GM12878 (cell line): Measurements from ENCODE around the gene MAGI2. TPM values are rescaled to one million over a fixed set of nuclear protein-coding genes. Genes with fewer than 3 reads are reported as not detected.

Experiments used
- ATAC-seq: fragments of 200-7000 bp; cut with Tn5 transposase; 3 replicates; pipeline ENCODE4 v1.9.1; 2020; ENCODE audit warnings: mild to moderate bottlenecking, moderate library complexity
- BruUV-seq: library from RNA; stranded (reverse); fragments of 400-500 nt; replicated peaks from 2 replicates; lab custom pipeline; 2021; lab: Mats Ljungman, UMichigan
- CTCF ChIA-PET: fragments of 300-600 bp; sonication (Branson Sonifier 250); formaldehyde crosslinking; extraction: SDS; loops from one replicate; lab custom pipeline; 2021; ENCODE audit warnings: inconsistent platforms; lab: Yijun Ruan, JAX
- POLR2A ChIA-PET: fragments of 350-600 bp; formaldehyde crosslinking; extraction: SDS; loops from one replicate; lab custom pipeline; 2021; ENCODE audit warnings: inconsistent platforms; lab: Charles Lee
- RAD21 ChIA-PET: fragments of 300-600 bp; sonication (Branson Sonifier 250); formaldehyde crosslinking; loops from one replicate; lab custom pipeline; 2023; ENCODE audit warnings: antibody characterized with exemption; ENCODE audit not compliant: unreplicated experiment; lab: Charles Lee
- SMC1A ChIA-PET: fragments of 300-600 bp; sonication (Branson Sonifier 250); formaldehyde crosslinking; loops from one replicate; lab custom pipeline; 2023; ENCODE audit not compliant: unreplicated experiment, uncharacterized antibody; lab: Charles Lee
- DNase-seq: peaks from one replicate; pipeline ENCODE4 v3.0.0-alpha.2; 2011; ENCODE audit warnings: low read depth, low spot score
- FAIRE-seq: peaks from 3 replicates; lab custom pipeline; 2011; peaks lifted over from hg19 to GRCh38; lab: Jason Lieb, UNC
- H2AFZ ChIP-seq: 2 replicates; pipeline ENCODE4 v1.6.0; 2011; ENCODE audit warnings: low read depth, low read length, control low read depth; ENCODE audit not compliant: control insufficient read depth
- H3K27ac ChIP-seq: 2 replicates; pipeline ENCODE4 v1.5.1; 2011; ENCODE audit warnings: control low read depth; ENCODE audit not compliant: control insufficient read depth, insufficient read depth
- H3K27me3 ChIP-seq, 2 experiments: replicated peaks in 1 of 2; 2 replicates each; pipeline versions ENCODE4 v1.6.0 to v1.6.1; 2011; ENCODE audit warnings: low read length in 1 of 2; ENCODE audit not compliant: control insufficient read depth in 2 of 2, insufficient read depth in 2 of 2
- H3K36me3 ChIP-seq, 2 experiments: 2 replicates each; pipeline ENCODE4 v1.5.1; 2011; ENCODE audit warnings: low read length in 1 of 2; ENCODE audit not compliant: control insufficient read depth in 2 of 2, insufficient read depth in 2 of 2
- H3K4me1 ChIP-seq: 2 replicates; pipeline ENCODE4 v1.6.1; 2011; ENCODE audit warnings: mild to moderate bottlenecking, low read length, moderate library complexity, mixed read lengths; ENCODE audit not compliant: control insufficient read depth, insufficient read depth
- H3K4me2 ChIP-seq: 2 replicates; pipeline ENCODE4 v1.6.0; 2011; ENCODE audit warnings: control low read depth; ENCODE audit not compliant: control insufficient read depth, insufficient read depth
- H3K4me3 ChIP-seq: fragments of 200-600 bp; sonication (generic); 2 replicates; pipeline ENCODE4 v1.5.1; 2016
- H3K79me2 ChIP-seq: 2 replicates; pipeline ENCODE4 v1.6.0; 2011; ENCODE audit warnings: low read length; ENCODE audit not compliant: control insufficient read depth, insufficient read depth
- H3K9ac ChIP-seq: 2 replicates; pipeline ENCODE4 v1.8.0; 2011; ENCODE audit warnings: low read length, control low read depth, mixed read lengths; ENCODE audit not compliant: control insufficient read depth, insufficient read depth
- H3K9me3 ChIP-seq: replicated peaks from 3 replicates; pipeline ENCODE4 v1.5.1; 2011; ENCODE audit warnings: mild to moderate bottlenecking, low read length; ENCODE audit not compliant: control insufficient read depth, insufficient read depth
- H4K20me1 ChIP-seq: 2 replicates; pipeline ENCODE4 v1.6.0; 2011; ENCODE audit not compliant: control insufficient read depth, insufficient read depth
- ETV6 ChIP-seq, 2 experiments: fragments of 450-650 bp in 1 of 2; IDR thresholded peaks in 1 of 2; conservative IDR thresholded peaks in 1 of 2; 2 replicates each; pipeline ENCODE4 v1.6.1; 2014; ENCODE audit warnings: antibody characterized with exemption in 1 of 2, borderline replicate concordance in 1 of 2, low read depth in 1 of 2, mild to moderate bottlenecking in 1 of 2, moderate library complexity in 1 of 2
- EZH2 ChIP-seq: IDR thresholded peaks from 2 replicates; pipeline ENCODE4 v1.6.1; 2012; ENCODE audit warnings: low read depth, mild to moderate bottlenecking, control low read depth, inconsistent platforms, low read length, borderline replicate concordance; ENCODE audit not compliant: control insufficient read depth
- FOS ChIP-seq: IDR thresholded peaks from 3 replicates; pipeline ENCODE4 v1.6.1; 2011; ENCODE audit warnings: borderline replicate concordance; ENCODE audit not compliant: insufficient read length; ENCODE audit errors: extremely low read depth
- JUNB ChIP-seq: IDR thresholded peaks from 2 replicates; pipeline ENCODE4 v1.6.1; 2016; ENCODE audit warnings: antibody characterized with exemption, mild to moderate bottlenecking
- PRDM15 ChIP-seq: fragments of 450-650 bp; formaldehyde crosslinking; IDR thresholded peaks from 2 replicates; pipeline ENCODE4 v1.4.0; 2020; ENCODE audit warnings: mild to moderate bottlenecking, moderate library complexity
- SIN3A ChIP-seq: IDR thresholded peaks from 2 replicates; pipeline ENCODE4 v1.6.1; 2012; ENCODE audit warnings: low read depth, low read length, improper control_type of control experiment
- SPI1 ChIP-seq: IDR thresholded peaks from 2 replicates; pipeline ENCODE4 v1.6.1; 2011; ENCODE audit warnings: low read depth, mild to moderate bottlenecking, low read length, moderate library complexity, borderline replicate concordance; ENCODE audit not compliant: insufficient read depth
- SREBF1 ChIP-seq: IDR thresholded peaks from 2 replicates; pipeline ENCODE4 v1.6.1; 2012; ENCODE audit warnings: mild to moderate bottlenecking, low read length
- TCF7 ChIP-seq: IDR thresholded peaks from 2 replicates; pipeline ENCODE4 v1.6.1; 2014; ENCODE audit warnings: antibody characterized with exemption, borderline replicate concordance
- ZBTB11 ChIP-seq: fragments of 450-650 bp; formaldehyde crosslinking; IDR thresholded peaks from 2 replicates; pipeline ENCODE4 v1.5.0; 2022; ENCODE audit warnings: mild to moderate bottlenecking, missing genetic modification characterization
- WGBS: methylation state at CpG from one replicate; pipeline ENCODE4 v1.1.6; 2016; ENCODE audit warnings: low lambda C conversion rate; ENCODE audit not compliant: insufficient replicate concordance, insufficient coverage; ENCODE audit errors: missing lambda C conversion rate; 5-methylcytosine and 5-hydroxymethylcytosine counted together
- in situ Hi-C: fragments of 300-500 bp; cut with MboI; formaldehyde crosslinking; loops from 9 replicates; pipeline ENCODE4 v1.14.3; 2018; ENCODE audit warnings: mixed read lengths
- intact Hi-C: fragments of 100-400 bp; cut with micrococcal nuclease; formaldehyde crosslinking; loops from one replicate; pipeline ENCODE4 v1.14.2; 2022; ENCODE audit not compliant: unreplicated experiment
- polyA plus RNA-seq, 11 experiments: library from polyadenylated mRNA; depleted of rRNA in 4 of 11; unstranded in 6 of 11; stranded (reverse) in 5 of 11; fragments of >200 nt; fragmentation: Nextera tagmentation in 4 of 11; fragmentation: Illumina TruSeq in 1 of 11; extraction: Ambion mirVana in 4 of 11; extraction: Trizol in 1 of 11; gene quantifications; 1 replicate in 1 of 11; 2 replicates in 10 of 11; pipeline versions ENCODE4 v1.2.1 to v1.2.3, GENCODE V29; 2011 to 2016; ENCODE audit warnings: inconsistent platforms in 2 of 11, missing spikeins in 2 of 11, low read depth in 1 of 11
- total RNA-seq, 4 experiments: library from RNA; depleted of rRNA in 3 of 4; stranded (reverse); fragments of >200 nt in 3 of 4; fragmentation: Illumina TruSeq in 1 of 4; extraction: Trizol in 1 of 4; gene quantifications; 2 replicates each; pipeline versions ENCODE4 v1.2.1 to v1.2.3, GENCODE V29; 2013 to 2021

The MAGI2 gene
- total and polyA plus RNA-seq, 10 of the 15 experiments (the other 5 are each of a cell fraction or from before 2014, with no cell fraction given) = 0.01 to 0.31 (median 0.05) TPM; not detected in 2

DNA sequence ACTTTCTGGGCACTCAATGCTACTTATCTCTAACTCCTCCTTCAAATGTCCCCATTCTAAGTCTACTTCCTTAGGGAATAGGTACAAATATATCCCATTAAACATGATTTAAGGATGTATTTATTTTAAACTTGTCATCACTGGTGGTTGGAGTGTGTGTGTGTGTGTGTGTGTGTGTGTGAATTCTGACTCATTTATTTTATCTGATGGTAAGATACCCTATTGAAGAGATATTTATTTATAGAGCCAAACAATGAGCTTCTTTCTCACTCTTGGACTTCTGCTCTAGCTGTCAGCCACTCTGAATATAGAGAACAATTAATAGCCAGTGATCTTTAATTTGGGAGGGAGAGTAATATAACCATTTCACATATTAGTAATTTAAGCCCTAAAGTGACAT is 17.8 kb upstream of the MAGI2 start:
- TF ChIP-seq SIN3A (no peak), TCF7 (no peak), PRDM15 (CRISPR knock-in tag) (no peak)
- ChIA-PET POLR2A (no interaction called here), RAD21 (no interaction called here), SMC1A (no interaction called here), CTCF (no interaction called here)
- Histone ChIP-seq H2AFZ (no peak overlapping the region), H3K27ac (no peak overlapping the region), H4K20me1 (no peaks in the 10 kb centered on the region), H3K4me2 (no peak overlapping the region), H3K27me3 (no peaks in the 10 kb centered on the region), H3K4me3 (no peak overlapping the region), H3K36me3 (no peaks in the 10 kb centered on the region), H3K79me2 (no peaks in the 10 kb centered on the region), H3K4me1 (no peaks in the 10 kb centered on the region), H3K9me3 (no peaks in the 10 kb centered on the region), H3K9ac (no peak overlapping the region)
- intact Hi-C loops = no loop called here
- no peak for DNase-seq
- FAIRE-seq = no peak
- no TSS peak for BruUV-seq
- ATAC-seq = no peak
- in situ Hi-C loops = no loop called here

DNA sequence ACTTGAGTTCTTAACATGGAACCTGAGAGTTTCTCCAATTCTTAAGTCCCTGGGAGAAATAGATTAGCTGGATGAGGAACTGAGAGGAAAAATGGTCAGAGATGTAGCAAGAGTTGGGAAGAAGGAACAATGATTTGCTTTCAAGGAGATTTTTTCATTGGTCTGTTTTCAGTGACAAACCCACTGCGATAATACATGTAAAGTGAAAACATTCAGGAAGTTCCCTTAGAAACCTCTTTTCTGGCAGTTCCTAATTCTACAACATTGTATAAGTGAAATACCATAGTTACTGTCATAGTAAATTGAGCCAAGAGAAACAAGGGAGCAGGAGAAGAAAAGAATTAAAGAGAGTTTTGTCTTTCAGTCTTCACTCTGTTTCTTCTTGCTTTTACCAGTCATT is 12.1 kb upstream of the MAGI2 start:
- in situ Hi-C loops (no loop called here), intact Hi-C loops (no loop called here)
- no peak for ATAC-seq
- no peak for FAIRE-seq
- Histone ChIP-seq H3K27me3 (no peaks in the 10 kb centered on the region), H3K79me2 (no peaks in the 10 kb centered on the region), H3K4me3 (no peak overlapping the region), H3K27ac (no peak overlapping the region), H2AFZ (no peak overlapping the region), H3K36me3 (no peaks in the 10 kb centered on the region), H3K4me1 (no peaks in the 10 kb centered on the region), H4K20me1 (no peaks in the 10 kb centered on the region), H3K9me3 (no peaks in the 10 kb centered on the region), H3K9ac (no peak overlapping the region), H3K4me2 (no peak overlapping the region)
- WGBS = 59% methylated on average over 1 of the region's 1 CpG
- no peak for DNase-seq
- POLR2A ChIA-PET = no interaction called here
- BruUV-seq = no TSS peak
- RAD21 ChIA-PET = no interaction called here
- SMC1A ChIA-PET = no interaction called here
- CTCF ChIA-PET = no interaction called here
- TF ChIP-seq SREBF1 (no peak), ZBTB11 (CRISPR knock-in tag) (no peak), JUNB (no peak), EZH2 (no peak), FOS (no peak), SPI1 (no peak), ETV6 (conservative IDR thresholded peaks at IDR 0.05 in 1 of 2, IDR thresholded peaks at IDR 0.05 in 1 of 2; ENCODE audit: borderline replicate concordance in 1 of 2, low read depth in 1 of 2) (no peak)
